ACC112 (cell line): ENCODE measurements around the gene RAB5IF.

Experiments used
- H2AFZ ChIP-seq: fragments of 200-600 bp; sonication (generic); one replicate; pipeline ENCODE4 v1.6.0; 2017; ENCODE audit warnings: antibody characterized with exemption, low read length; ENCODE audit not compliant: unreplicated experiment
- H3K27ac ChIP-seq: fragments of 200-600 bp; sonication (generic); 2 replicates; pipeline ENCODE4 v1.5.1; 2014; ENCODE audit warnings: low read depth, mild to moderate bottlenecking, antibody characterized with exemption, low read length, moderate library complexity
- H3K27me3 ChIP-seq: fragments of 200-600 bp; sonication (generic); 2 replicates; pipeline ENCODE4 v1.6.1; 2014; ENCODE audit warnings: mild to moderate bottlenecking, antibody characterized with exemption, low read length, moderate library complexity, mixed read lengths; ENCODE audit not compliant: insufficient read depth
- H3K36me3 ChIP-seq: fragments of 200-600 bp; sonication (generic); 2 replicates; pipeline ENCODE4 v1.6.1; 2016; ENCODE audit warnings: mild to moderate bottlenecking, antibody characterized with exemption, low read length, moderate library complexity, mixed read lengths; ENCODE audit not compliant: insufficient read depth
- H3K4me1 ChIP-seq: fragments of 200-600 bp; sonication (generic); one replicate; pipeline ENCODE4 v1.6.1; 2016; ENCODE audit warnings: low read length, mixed read lengths; ENCODE audit not compliant: insufficient read depth, unreplicated experiment, control insufficient read depth
- H3K4me3 ChIP-seq: fragments of 200-600 bp; sonication (generic); 2 replicates; pipeline ENCODE4 v1.5.1; 2014; ENCODE audit warnings: mild to moderate bottlenecking, low read depth, low read length
- H3K79me2 ChIP-seq: fragments of 200-600 bp; sonication (generic); one replicate; pipeline ENCODE4 v1.6.0; 2016; ENCODE audit warnings: low read length; ENCODE audit not compliant: control insufficient read depth, unreplicated experiment, insufficient read depth

The RAB5IF gene

DNA sequence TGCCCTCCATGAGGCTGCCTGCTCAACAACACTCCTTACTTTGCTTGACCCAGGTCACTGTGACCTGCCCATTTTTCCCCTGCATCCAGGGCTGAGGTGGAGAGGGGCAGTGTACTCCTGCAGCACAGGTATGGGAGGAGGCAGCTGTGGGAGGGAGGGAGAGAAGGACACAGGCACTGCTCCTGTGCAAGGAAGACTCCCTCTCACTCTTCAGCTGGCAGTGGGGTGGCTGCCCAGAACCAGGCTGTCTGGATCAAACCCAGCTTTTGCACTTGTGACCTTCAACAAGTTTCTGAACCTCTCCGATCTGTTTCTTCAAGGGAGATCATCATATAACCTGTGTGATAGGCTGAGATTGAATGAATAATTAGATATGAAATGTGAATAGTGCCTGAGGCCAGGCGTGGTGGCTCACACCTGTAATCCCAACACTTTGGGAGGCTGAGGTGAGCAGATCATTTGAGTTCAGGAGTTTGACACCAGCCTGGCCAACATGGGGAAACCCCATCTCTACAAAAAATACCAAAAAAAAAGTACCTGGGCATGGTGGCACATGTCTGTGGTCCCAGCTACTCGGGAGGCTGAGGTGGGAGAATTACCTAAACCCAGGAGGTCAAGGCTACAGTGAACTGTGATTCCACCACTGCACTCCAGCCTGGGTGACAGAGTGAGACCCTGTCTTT is 18.1 kb upstream of the RAB5IF start:
- no peak overlapping the region for H3K27ac ChIP-seq

DNA sequence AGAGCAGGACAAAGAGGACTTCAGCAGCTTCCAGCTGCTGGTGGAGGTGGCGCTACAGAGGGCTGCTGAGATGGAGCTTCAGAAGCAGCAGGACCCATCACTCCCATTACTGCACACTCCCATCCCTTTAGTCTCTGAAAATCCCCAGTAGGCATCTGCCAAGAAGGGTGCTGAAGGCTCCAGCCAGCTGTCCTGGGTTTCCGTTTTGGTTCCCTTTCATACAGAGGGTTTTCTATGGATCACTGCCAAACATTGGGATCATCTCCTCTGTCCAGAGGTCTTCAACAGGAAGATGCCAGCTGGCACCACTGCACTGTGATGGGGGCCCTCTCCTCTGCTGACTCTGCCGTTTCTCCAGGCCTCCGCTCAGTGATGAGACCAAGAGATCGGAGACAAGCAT is 14.3 kb upstream of the RAB5IF start:
- Histone ChIP-seq H3K27ac (no peak overlapping the region), H3K4me1 (no peaks in the 10 kb centered on the region), H3K27me3 (no peaks in the 10 kb centered on the region), H3K79me2 (no peaks in the 10 kb centered on the region), H2AFZ (no peak overlapping the region), H3K4me3 (no peak overlapping the region), H3K36me3 (no peaks in the 10 kb centered on the region)

More for the DNA sequence above, 18.1 kb upstream of the RAB5IF start:
- Histone ChIP-seq H3K4me3 (no peak overlapping the region), H3K4me1 (peaks cover 6% of the 10 kb centered on the region), H3K36me3 (no peaks in the 10 kb centered on the region), H3K27me3 (no peaks in the 10 kb centered on the region), H2AFZ (no peak overlapping the region), H3K79me2 (no peaks in the 10 kb centered on the region)

DNA sequence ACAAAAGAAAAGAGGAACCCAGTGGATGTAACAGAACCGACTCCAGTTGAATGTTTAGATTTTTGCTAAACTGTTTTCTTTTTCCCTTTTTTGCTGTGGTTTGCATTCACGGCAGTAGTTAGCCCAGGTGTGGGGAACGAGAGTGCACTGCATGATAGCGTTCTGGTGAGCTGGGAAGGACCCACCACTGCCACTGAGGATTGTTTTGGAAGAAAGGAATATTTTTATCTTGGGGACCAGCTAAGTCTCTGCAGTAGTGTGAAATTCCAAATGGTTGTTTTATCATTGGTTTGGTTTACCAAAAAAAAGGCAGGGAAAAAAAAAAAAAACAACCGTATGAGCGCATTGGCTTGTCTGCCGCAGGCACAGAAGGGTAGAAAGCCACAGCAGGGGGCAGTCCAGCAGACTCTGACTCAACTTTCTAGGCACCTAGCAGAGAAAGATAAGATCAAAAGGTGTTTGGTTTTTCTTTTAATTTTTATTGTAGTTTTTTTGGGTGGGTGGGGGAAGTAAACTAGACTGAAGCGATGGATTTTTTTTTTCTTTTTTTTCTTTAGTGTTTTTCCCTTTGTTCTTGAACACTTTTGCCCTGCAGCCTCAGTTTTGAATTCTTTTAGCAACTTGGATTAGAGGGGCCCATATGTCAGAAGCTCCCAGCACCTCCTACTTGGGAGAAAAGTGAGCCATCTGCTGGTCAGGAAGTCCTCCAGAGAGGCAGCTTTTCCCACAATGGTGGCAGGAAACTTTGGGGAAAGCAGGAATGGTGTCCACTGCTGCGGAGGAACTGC is 13.5 kb upstream of the RAB5IF start:
- no peak overlapping the region for H3K27ac ChIP-seq
- no peak overlapping the region for H2AFZ ChIP-seq
- no peak overlapping the region for H3K4me3 ChIP-seq
- no peaks in the 10 kb centered on the region for H3K36me3 ChIP-seq
- no peaks in the 10 kb centered on the region for H3K4me1 ChIP-seq
- no peaks in the 10 kb centered on the region for H3K79me2 ChIP-seq
- H3K27me3 ChIP-seq: no peaks in the 10 kb centered on the region

DNA sequence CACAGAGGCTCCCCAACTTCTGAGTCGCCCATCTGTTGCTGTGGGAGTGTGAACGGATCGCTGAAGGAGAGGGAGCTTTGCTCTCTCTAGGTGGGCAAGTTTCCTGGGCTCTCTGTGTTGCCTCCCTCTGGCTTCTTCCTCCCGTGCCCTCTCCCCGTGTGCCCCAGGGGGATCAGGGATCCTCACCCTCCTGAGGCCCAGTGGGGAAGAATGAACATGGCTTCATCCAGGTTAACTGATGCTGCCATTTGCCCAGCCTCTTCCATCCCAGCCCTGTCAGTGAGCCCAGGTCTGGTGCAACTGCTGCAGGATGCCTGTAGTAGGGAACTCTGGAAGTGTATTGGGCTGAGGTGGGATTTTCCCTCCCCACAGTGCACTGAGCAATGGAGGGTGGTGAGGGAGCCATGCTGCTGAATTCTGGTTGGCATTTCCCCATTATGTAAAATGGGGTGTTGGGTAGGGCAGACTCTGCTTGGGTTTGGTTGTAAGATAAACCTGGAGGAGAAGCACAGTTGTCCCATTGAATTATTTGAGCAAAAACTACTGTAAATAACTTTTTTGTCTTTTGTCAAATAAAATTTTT is 12.1 kb upstream of the RAB5IF start:
- H3K4me1 ChIP-seq: no peaks in the 10 kb centered on the region
- no peak overlapping the region for H3K4me3 ChIP-seq
- H3K27me3 ChIP-seq: no peaks in the 10 kb centered on the region
- H3K36me3 ChIP-seq: no peaks in the 10 kb centered on the region
- H3K79me2 ChIP-seq: no peaks in the 10 kb centered on the region
- H3K27ac ChIP-seq: no peak overlapping the region
- H2AFZ ChIP-seq: no peak overlapping the region

DNA sequence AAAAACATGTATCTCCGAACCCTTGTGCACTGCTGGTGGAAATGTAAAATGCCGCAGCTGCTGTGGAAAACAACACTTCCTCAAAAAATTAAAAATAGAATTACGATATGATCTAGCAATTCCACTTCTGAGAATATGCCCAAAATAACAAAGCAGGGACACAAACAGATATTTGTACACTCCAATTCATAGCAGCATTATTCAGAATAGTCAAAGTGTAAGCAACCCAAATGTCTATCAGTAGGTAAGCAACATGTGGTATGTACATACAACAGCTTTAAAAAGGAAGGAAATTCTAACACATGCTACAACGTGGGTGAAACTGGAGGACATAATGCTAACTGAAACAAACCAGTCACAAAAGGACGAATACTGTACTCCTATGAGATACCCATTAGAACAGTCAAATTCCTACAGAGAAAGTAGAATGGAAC is 5.7 kb upstream of the RAB5IF start:
- Histone ChIP-seq H3K4me1 (peaks cover 2% of the 10 kb centered on the region), H3K27me3 (no peaks in the 10 kb centered on the region), H3K79me2 (no peaks in the 10 kb centered on the region), H3K36me3 (no peaks in the 10 kb centered on the region), H3K27ac (no peak overlapping the region), H2AFZ (no peak overlapping the region), H3K4me3 (no peak overlapping the region)

DNA sequence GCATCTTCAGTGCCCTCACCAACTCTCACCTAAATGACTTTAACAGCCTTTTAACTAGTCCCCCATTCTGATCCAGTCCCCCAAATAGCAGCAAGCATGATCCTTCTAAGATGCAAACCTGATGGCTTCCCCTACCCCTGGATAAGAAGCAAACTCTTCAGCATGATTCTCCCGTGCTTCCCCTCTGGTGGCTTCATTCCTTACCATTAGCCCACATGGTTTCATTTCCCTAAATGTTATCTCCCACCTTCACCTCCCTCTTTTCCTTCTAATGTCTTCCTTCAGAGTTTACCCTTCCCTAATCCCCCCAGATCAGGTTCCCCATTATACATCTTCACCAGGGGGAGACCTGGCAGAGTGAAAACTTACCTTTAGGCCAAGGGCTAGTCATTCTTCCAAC is 4.0 kb upstream of the RAB5IF start:
- Histone ChIP-seq H3K36me3 (no peaks in the 10 kb centered on the region), H3K27me3 (no peaks in the 10 kb centered on the region), H2AFZ (no peak overlapping the region), H3K4me1 (peaks cover 5% of the 10 kb centered on the region), H3K79me2 (peaks cover 9% of the 10 kb centered on the region), H3K27ac (no peak overlapping the region), H3K4me3 (no peak overlapping the region)

DNA sequence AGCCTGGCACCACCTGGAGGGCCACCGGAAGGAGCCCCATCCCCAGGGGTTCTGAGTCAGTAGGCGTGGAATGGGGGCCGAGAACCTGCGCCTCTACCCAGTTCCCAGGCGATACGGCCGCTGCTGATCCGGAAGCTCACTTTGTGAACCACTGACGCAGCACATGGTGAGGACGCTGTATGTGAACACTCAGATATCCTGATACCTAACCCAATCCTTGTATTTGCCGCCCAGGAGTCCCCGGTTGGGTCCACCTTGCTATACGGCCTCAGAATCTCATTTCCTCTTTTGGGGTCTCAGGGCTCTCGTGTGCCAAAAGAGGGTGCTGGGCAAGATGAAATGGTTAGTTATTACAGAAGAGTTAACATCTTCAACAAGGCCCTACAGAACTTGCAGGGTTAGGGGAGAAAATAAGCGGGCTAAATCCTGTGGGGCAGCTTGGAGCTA is 604 bp upstream of the RAB5IF start:
- H3K27me3 ChIP-seq: no peaks in the 10 kb centered on the region
- peaks cover 33% of the 10 kb centered on the region for H3K79me2 ChIP-seq
- peaks cover 15% of the 10 kb centered on the region for H3K36me3 ChIP-seq
- peak overlapping the region; percentile 65 for H3K4me3 ChIP-seq
- H3K4me1 ChIP-seq: peaks cover 15% of the 10 kb centered on the region
- H2AFZ ChIP-seq: peak overlapping the region; percentile 89
- no peak overlapping the region; the same call in 1 of the 2 replicates for H3K27ac ChIP-seq

- H3K4me3 ChIP-seq: peak overlapping the region; percentile 98
- peaks cover 19% of the 10 kb centered on the region for H3K36me3 ChIP-seq
- peak overlapping the region; percentile 58 for H2AFZ ChIP-seq
- peak overlapping the region; percentile 68 for H3K27ac ChIP-seq
- H3K79me2 ChIP-seq: peaks cover 33% of the 10 kb centered on the region
- no peaks in the 10 kb centered on the region for H3K27me3 ChIP-seq
- peaks cover 15% of the 10 kb centered on the region for H3K4me1 ChIP-seq
These were observed 833 bp downstream of the RAB5IF start for GRCh38 chr20:36606158-36607066.

DNA sequence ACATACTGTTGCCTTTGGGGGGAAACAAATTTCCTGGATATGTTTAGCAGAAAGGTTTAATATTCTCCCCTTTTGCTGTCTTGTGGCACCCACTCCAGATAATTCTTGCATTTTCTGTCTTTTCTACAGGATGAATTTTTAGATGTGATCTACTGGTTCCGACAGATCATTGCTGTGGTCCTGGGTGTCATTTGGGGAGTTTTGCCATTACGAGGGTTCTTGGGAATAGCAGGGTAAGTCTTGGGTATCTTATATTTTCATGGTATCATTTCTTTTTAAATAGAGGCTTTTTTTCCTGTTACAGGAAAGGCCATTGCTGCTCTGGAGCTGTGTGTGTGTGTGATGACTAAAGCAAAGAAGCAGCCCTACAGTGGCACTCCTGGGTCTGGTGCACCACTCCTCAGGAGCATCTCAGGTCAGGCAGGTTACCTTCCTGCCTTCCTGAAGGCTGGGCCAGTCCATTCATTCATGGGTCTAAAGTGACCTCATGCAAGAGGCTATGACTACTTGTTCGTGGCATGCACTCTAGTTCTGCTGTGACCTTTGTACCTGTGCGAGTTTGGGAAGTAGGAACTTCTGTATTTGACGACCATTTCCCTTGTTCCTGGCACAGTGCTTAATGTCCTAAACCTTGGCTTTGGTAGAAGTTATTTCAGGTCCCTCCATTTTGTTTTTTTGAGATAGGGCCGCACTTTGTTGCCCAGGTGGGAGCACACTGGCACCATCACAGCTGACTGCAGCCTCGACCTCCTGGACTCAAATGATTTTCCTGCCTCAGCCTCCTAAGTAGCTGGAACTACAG is 2.2 kb downstream of the RAB5IF start:
- H3K27me3 ChIP-seq: no peaks in the 10 kb centered on the region
- H3K79me2 ChIP-seq: peaks cover 33% of the 10 kb centered on the region
- H3K4me1 ChIP-seq: peaks cover 15% of the 10 kb centered on the region
- peak overlapping the region; percentile 98 for H3K4me3 ChIP-seq
- peaks cover 31% of the 10 kb centered on the region for H3K36me3 ChIP-seq
- H2AFZ ChIP-seq: no peak overlapping the region
- H3K27ac ChIP-seq: peak overlapping the region; percentile 68
